ENCODE data around the gene PGAP2. TPM values are rescaled to one million over a fixed set of nuclear protein-coding genes. Genes with fewer than 3 reads are reported as not detected.

PGAP2 gene
- total RNA-seq, 1 donor from 2014 or later = 7.1 TPM

DNA sequence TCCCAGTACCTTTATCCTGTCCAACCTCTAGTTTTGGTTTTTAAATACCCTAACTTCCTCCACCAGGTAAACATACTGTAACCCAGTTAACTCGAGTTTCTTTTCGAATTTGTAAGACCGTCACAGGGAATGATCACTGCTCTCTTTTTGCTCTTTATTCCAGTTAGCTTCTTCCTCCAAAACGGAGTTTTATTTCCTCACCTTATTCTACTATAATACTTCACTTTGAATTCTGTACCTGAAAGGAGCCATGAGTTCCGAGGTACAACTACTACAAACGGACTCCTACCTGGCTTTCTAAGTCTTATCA is 12.4 kb upstream of the PGAP2 start:
- no peak for DNase-seq (ENCODE audit: low spot score in 2 of 2)

DNA sequence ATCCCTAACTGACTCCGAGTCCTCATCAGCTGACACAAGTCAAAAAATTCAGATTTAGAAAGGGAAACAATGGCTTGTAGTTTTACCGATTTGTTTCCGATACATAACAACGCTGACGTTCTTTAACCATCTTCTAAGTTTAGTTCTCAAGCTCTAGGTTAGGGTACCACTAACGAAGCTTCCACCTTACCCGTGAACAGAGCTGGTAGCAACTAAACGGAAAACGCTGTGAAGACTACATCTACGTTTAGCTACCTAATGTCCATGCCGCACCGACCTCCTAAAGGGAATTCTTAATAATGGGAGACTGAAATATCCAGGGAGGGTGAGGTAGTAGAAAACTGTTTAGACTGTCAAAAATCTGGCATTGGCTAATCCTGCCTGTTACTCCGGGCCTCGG is 12.0 kb upstream of the PGAP2 start:
- H3K27ac ChIP-seq = peak overlapping the region; percentile 95 to 96
- no peaks in the 10 kb centered on the region for H3K9me3 ChIP-seq

More for the DNA sequence above, 12.4 kb upstream of the PGAP2 start:
- no peaks in the 10 kb centered on the region for H3K27me3 ChIP-seq
- H3K27ac ChIP-seq = peak overlapping the region in 1 of 2 donors; percentile 95
- peak overlapping the region; percentile 85 to 86 for H3K4me3 ChIP-seq
- no peaks in the 10 kb centered on the region for H3K9me3 ChIP-seq
- H3K4me1 ChIP-seq = peaks cover 0 to 21% of the 10 kb centered on the region in 2 donors
- TF ChIP-seq, protein P1, sequence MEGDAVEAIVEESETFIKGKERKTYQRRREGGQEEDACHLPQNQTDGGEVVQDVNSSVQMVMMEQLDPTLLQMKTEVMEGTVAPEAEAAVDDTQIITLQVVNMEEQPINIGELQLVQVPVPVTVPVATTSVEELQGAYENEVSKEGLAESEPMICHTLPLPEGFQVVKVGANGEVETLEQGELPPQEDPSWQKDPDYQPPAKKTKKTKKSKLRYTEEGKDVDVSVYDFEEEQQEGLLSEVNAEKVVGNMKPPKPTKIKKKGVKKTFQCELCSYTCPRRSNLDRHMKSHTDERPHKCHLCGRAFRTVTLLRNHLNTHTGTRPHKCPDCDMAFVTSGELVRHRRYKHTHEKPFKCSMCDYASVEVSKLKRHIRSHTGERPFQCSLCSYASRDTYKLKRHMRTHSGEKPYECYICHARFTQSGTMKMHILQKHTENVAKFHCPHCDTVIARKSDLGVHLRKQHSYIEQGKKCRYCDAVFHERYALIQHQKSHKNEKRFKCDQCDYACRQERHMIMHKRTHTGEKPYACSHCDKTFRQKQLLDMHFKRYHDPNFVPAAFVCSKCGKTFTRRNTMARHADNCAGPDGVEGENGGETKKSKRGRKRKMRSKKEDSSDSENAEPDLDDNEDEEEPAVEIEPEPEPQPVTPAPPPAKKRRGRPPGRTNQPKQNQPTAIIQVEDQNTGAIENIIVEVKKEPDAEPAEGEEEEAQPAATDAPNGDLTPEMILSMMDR (IDR thresholded peaks at IDR 0.05) = no peak
- intact Hi-C loops (cut with DNase I) = loop anchor here (2.0 kb wide), 1 partner anchor 373 kb away; no protein-coding TSS in a partner anchor
- peaks cover 5 to 22% of the 10 kb centered on the region in 2 donors for H3K36me3 ChIP-seq

DNA sequence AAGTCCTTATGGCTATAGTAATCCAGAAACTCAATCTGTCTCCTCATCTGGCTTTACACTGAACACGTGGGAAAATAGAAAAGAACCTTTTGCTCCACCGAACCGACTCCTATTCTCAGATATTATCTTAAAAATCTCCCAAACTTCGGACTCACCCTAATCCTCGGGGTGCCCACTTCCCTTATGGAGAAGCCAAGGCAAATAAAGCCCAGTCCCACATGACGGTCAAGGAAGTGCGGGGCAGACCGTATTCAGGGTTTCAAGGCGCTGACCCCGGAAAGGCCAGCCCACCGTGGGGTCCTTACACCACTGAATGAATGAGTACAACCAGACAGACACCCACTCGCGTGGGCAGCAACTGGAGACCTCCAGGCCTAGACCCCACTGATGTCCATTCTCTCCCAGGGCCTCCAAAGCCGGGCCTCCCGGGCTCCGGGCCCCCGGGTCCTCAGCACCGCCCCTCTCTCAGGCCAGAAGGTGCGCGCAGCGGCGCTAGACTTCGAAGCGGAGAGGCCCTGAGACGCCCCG is 11.5 kb upstream of the PGAP2 start:
- intact Hi-C loops (cut with DNase I) = loop anchor here (1.0 to 2.0 kb wide), 3 partner anchors 44 to 374 kb away; partner anchors contain the start of gene RRM1
- H3K4me1 ChIP-seq = peaks cover 0 to 21% of the 10 kb centered on the region in 2 donors
- peaks cover 5 to 22% of the 10 kb centered on the region in 2 donors for H3K36me3 ChIP-seq
- H3K27me3 ChIP-seq = no peaks in the 10 kb centered on the region
- no peak for DNase-seq (ENCODE audit: low spot score in 2 of 2)
- no peaks in the 10 kb centered on the region for H3K9me3 ChIP-seq
- peak overlapping the region; percentile 85 to 86 for H3K4me3 ChIP-seq
- TF ChIP-seq, protein P1 (IDR thresholded peaks at IDR 0.05) = no peak
- peak overlapping the region; percentile 95 to 96 for H3K27ac ChIP-seq

More for the DNA sequence above, 12.0 kb upstream of the PGAP2 start:
- Histone ChIP-seq H3K4me3 (peak overlapping the region; percentile 85 to 86), H3K27me3 (no peaks in the 10 kb centered on the region), H3K4me1 (peaks cover 0 to 21% of the 10 kb centered on the region in 2 donors), H3K36me3 (peaks cover 5 to 22% of the 10 kb centered on the region in 2 donors)
- intact Hi-C loops (cut with DNase I) = loop anchor here (2.0 kb wide), 1 partner anchor 374 kb away; no protein-coding TSS in a partner anchor
- no peak for DNase-seq (ENCODE audit: low spot score in 2 of 2)
- TF ChIP-seq, protein P1 (IDR thresholded peaks at IDR 0.05) = no peak

DNA sequence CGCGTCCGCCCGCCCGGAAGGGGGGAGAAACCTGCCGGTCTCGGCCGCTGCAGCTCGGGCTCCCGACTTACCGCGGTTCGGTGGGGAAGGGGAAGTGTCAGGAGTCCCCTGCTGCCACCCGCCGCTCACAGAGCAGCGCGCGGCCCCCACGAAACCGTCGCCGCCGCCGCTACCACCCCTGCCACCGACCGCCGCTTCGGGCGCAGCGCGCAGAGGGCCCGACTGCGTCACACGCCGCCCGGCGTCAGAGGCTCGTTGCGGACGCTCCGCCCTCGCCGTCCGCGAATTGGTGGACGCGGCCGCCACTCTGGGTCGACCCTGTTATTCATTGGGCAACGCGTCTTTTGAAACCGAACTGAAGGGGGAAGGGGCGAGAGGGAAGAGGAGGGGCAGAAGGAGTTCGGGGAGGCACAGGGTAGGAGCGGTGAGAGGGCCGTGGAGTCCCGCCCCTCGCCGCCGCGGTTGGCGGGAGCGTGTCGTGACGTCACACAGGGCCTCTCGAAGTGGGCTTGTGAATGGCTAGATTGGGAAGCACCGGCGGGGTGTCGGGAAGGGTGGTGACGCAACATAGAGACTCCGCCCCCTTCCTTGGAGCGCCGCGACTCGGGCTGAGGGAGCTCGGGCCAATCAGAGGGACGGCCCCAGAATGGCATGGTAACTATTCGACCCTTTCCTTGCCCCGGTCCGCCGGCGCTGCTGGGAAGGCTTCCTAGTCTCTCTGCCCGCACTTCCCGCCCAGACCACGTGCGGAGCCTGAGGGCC is 10.8 kb upstream of the PGAP2 start, which contains the start of gene NUP98:
TSS of gene NUP98 (minus strand) at position 226 of the 762 bp plus-strand sequence. CDS start 15,437 bp downstream, outside the sequence.
- intact Hi-C loops (cut with DNase I) = loop anchor here (1.0 to 2.0 kb wide), 3 partner anchors 44 to 375 kb away; partner anchors contain the start of gene RRM1
- peaks cover 5 to 19% of the 10 kb centered on the region in 2 donors for H3K36me3 ChIP-seq

DNA sequence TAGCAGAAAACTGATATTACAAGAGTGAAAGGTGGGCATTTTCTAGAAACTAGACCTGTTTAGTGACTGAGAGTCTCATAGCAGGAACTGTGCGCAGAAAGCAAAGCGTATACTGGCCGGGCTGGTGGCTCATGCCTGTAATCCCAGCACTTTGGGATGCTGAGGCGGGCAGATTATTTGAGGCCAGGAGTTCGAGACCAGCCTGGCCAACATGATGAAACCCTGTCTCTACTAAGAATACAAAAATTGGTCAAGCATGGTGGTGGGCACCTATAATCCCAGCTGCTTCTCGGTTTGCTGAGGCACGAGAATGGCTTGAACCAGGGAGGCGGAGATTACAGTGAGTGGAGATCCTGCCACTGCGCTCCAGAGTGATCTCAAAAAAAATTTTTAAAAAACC is 9.2 kb upstream of the PGAP2 start:
- Histone ChIP-seq H3K9me3 (no peaks in the 10 kb centered on the region), H3K4me3 (no peak overlapping the region), H3K36me3 (peaks cover 0 to 2% of the 10 kb centered on the region in 2 donors), H3K27me3 (no peaks in the 10 kb centered on the region), H3K27ac (no peak overlapping the region), H3K4me1 (peaks cover 0 to 21% of the 10 kb centered on the region in 2 donors)
- TF ChIP-seq, protein P1 (IDR thresholded peaks at IDR 0.05) = no peak
- intact Hi-C loops (cut with DNase I) = no loop called here
- DNase-seq (ENCODE audit: low spot score in 2 of 2) = no peak

More for the DNA sequence above, 10.8 kb upstream of the PGAP2 start, which contains the start of gene NUP98:
- H3K9me3 ChIP-seq = no peaks in the 10 kb centered on the region
- H3K4me1 ChIP-seq = peaks cover 0 to 21% of the 10 kb centered on the region in 2 donors
- H3K27ac ChIP-seq = peak within 1 kb of the TSS; percentile 95 to 96
- H3K27me3 ChIP-seq = no peaks in the 10 kb centered on the region
- peak within 1 kb of the TSS; percentile 85 to 86 for H3K4me3 ChIP-seq
- TF ChIP-seq, protein P1 (IDR thresholded peaks at IDR 0.05) = no peak
- DNase-seq (ENCODE audit: low spot score in 2 of 2) = peak; percentile 100
